HFFc6 (cell line): ENCODE data around the gene UBE2L5. TPM values are rescaled to one million over a fixed set of nuclear protein-coding genes. Genes with fewer than 3 reads are reported as not detected.

Source experiments
- DNase-seq: peaks from one replicate; pipeline ENCODE4 v3.0.0-alpha.2; 2018
- H3K27ac Mint-ChIP-seq: 2 replicates; pipeline ENCODE4 v1.8.0; 2020; ENCODE audit warnings: mild to moderate bottlenecking, mixed read lengths
- H3K27me3 Mint-ChIP-seq: 2 replicates; pipeline ENCODE4 v1.8.0; 2021; ENCODE audit warnings: mild to moderate bottlenecking, moderate library complexity, mixed read lengths; ENCODE audit not compliant: insufficient read depth
- H3K36me3 Mint-ChIP-seq: 2 replicates; pipeline ENCODE4 v1.8.0; 2021; ENCODE audit warnings: low read depth, mixed read lengths
- H3K4me1 Mint-ChIP-seq: 2 replicates; pipeline ENCODE4 v1.8.0; 2020; ENCODE audit warnings: low read depth, mixed read lengths
- H3K4me3 Mint-ChIP-seq: 2 replicates; pipeline ENCODE4 v1.8.0; 2020; ENCODE audit warnings: mild to moderate bottlenecking, moderate library complexity, mixed read lengths
- H3K9me3 Mint-ChIP-seq: 2 replicates; pipeline ENCODE4 v1.8.0; 2020; ENCODE audit warnings: mild to moderate bottlenecking, mixed read lengths
- long read RNA-seq: library from polyadenylated mRNA; unstranded; transcript quantifications from one replicate; pipeline ENCODE4 v2.0.0, GENCODE V29; 2019
- total RNA-seq, 6 experiments: library from RNA; stranded (reverse); fragmentation: NEBNext Ultra II Directional; extraction: Animal tissue kit (Norgen Biotek cat#: 25700); gene quantifications; 2 replicates in 1 of 6; 3 replicates in 5 of 6; pipeline ENCODE4 v1.2.3, GENCODE V29; 2021
- TF ChIP-seq, protein P1 (sequence below): fragments of 200-600 bp; sonication (generic); IDR thresholded peaks from 2 replicates; pipeline ENCODE4 v1.5.0; 2021; ENCODE audit warnings: antibody characterized with exemption, mild to moderate bottlenecking

UBE2L5 gene
- total RNA-seq = under 1 TPM in 1 of 6 experiments, not detected in 5; 0.21 TPM
- long read RNA-seq, partial matches to known transcripts = 0 of 1 reads
- long read RNA-seq, other reads (novel, unspliced or antisense) = 1 of 1 reads

- H3K4me1 Mint-ChIP-seq = peaks cover 47% of the 10 kb centered on the region
- no peaks in the 10 kb centered on the region; the same call in 1 of the 2 replicates for H3K27me3 Mint-ChIP-seq
- TF ChIP-seq, protein P1, sequence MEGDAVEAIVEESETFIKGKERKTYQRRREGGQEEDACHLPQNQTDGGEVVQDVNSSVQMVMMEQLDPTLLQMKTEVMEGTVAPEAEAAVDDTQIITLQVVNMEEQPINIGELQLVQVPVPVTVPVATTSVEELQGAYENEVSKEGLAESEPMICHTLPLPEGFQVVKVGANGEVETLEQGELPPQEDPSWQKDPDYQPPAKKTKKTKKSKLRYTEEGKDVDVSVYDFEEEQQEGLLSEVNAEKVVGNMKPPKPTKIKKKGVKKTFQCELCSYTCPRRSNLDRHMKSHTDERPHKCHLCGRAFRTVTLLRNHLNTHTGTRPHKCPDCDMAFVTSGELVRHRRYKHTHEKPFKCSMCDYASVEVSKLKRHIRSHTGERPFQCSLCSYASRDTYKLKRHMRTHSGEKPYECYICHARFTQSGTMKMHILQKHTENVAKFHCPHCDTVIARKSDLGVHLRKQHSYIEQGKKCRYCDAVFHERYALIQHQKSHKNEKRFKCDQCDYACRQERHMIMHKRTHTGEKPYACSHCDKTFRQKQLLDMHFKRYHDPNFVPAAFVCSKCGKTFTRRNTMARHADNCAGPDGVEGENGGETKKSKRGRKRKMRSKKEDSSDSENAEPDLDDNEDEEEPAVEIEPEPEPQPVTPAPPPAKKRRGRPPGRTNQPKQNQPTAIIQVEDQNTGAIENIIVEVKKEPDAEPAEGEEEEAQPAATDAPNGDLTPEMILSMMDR = no peak
- H3K27ac Mint-ChIP-seq = peak within 1 kb of the TSS; percentile 94
- H3K9me3 Mint-ChIP-seq = no peaks in the 10 kb centered on the region
- DNase-seq = peak; percentile 91
- H3K36me3 Mint-ChIP-seq = no peaks in the 10 kb centered on the region
- peak within 1 kb of the TSS; percentile 89 for H3K4me3 Mint-ChIP-seq
These were observed at the start of gene UBE2L5 for GRCh38 chr13:30422054-30422839. TSS of gene UBE2L5 (plus strand) at chr13:30422493. CDS start at chr13:30427991, 5,498 bp downstream.

- Mint-ChIP-seq H3K9me3 (no peaks in the 10 kb centered on the region), H3K4me3 (no peak overlapping the region), H3K27ac (no peak overlapping the region), H3K27me3 (peaks cover 9% of the 10 kb centered on the region), H3K4me1 (peaks cover 34% of the 10 kb centered on the region), H3K36me3 (no peaks in the 10 kb centered on the region)
- TF ChIP-seq, protein P1 = no peak
- DNase-seq = no peak
These were observed 48.6 kb upstream of the UBE2L5 start for GRCh38 chr13:30373727-30374126.

DNA sequence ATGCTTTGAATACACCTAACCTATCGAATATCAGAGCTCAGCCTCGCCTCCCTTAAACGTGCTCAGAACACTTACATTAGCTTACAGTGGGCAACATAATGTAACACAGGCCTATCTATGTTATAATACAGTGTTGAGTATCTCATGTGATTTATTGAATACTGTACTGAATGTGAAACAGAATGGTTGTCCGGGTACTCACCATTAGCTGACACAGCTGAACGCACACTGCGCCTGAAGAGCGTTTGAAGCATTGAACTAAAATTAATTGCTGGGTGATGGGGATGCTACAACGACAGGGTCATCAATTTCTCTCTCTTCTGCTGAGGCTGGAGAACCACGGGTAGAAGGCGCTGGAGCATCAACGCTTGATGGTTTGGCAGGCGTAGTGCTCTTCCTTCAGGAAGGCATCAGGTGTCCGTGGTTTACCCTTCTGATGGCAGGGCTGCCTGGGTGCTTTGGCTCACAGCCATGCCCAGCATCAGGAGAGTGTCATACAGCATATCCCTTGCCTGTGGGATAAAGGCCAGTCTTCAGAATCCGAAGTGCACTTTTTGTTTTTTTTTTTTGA, 46.9 kb upstream of the UBE2L5 start:
- TF ChIP-seq, protein P1 = no peak
- no peaks in the 10 kb centered on the region for H3K9me3 Mint-ChIP-seq
- no peak overlapping the region for H3K4me3 Mint-ChIP-seq
- H3K27me3 Mint-ChIP-seq = peaks cover 11% of the 10 kb centered on the region
- H3K36me3 Mint-ChIP-seq = no peaks in the 10 kb centered on the region
- no peak overlapping the region for H3K27ac Mint-ChIP-seq
- no peak for DNase-seq
- peaks cover 28% of the 10 kb centered on the region for H3K4me1 Mint-ChIP-seq

- no peak overlapping the region for H3K4me3 Mint-ChIP-seq
- H3K36me3 Mint-ChIP-seq = no peaks in the 10 kb centered on the region; the same call in 1 of the 2 replicates
- peaks cover 20% of the 10 kb centered on the region for H3K4me1 Mint-ChIP-seq
- no peaks in the 10 kb centered on the region for H3K9me3 Mint-ChIP-seq
- H3K27me3 Mint-ChIP-seq = peaks cover 11% of the 10 kb centered on the region
- TF ChIP-seq, protein P1 = no peak
- H3K27ac Mint-ChIP-seq = no peak overlapping the region
- DNase-seq = no peak
These were observed 45.6 kb upstream of the UBE2L5 start for GRCh38 chr13:30376426-30377311.

- H3K27ac Mint-ChIP-seq = no peak overlapping the region
- TF ChIP-seq, protein P1 = no peak
- no peak overlapping the region for H3K4me3 Mint-ChIP-seq
- DNase-seq = no peak
- no peaks in the 10 kb centered on the region for H3K9me3 Mint-ChIP-seq
- no peaks in the 10 kb centered on the region; the same call in 1 of the 2 replicates for H3K36me3 Mint-ChIP-seq
- peaks cover 14% of the 10 kb centered on the region for H3K4me1 Mint-ChIP-seq
- peaks cover 11% of the 10 kb centered on the region for H3K27me3 Mint-ChIP-seq
These were observed 45.0 kb upstream of the UBE2L5 start for GRCh38 chr13:30377312-30377685.
